GM11168 (cell line): ENCODE measurements around the gene ERCC5.

Experiments
- in situ Hi-C: fragments of 300-500 bp; cut with MboI; formaldehyde crosslinking; loops from one replicate; pipeline ENCODE4 v1.12.0; 2022; ENCODE audit warnings: low sequenced_read_pairs; ENCODE audit not compliant: unreplicated experiment

The ERCC5 gene

GRCh38 chr13:102838982-102839381, 6.8 kb upstream of the ERCC5 start:
- in situ Hi-C loops: no loop called here

- in situ Hi-C loops: no loop called here
These were observed 6.4 kb upstream of the ERCC5 start for GRCh38 chr13:102839462-102839861.

GRCh38 chr13:102845289-102845629, 573 bp upstream of the ERCC5 start:
- in situ Hi-C loops: no loop called here

GRCh38 chr13:102846261-102847015, 606 bp downstream of the ERCC5 start:
- in situ Hi-C loops: no loop called here

- in situ Hi-C loops: no loop called here
These were observed 1.7 kb downstream of the ERCC5 start for GRCh38 chr13:102847272-102848234.

GRCh38 chr13:102848956-102849355, 3.1 kb downstream of the ERCC5 start:
- in situ Hi-C loops: no loop called here

GRCh38 chr13:102852556-102852955, 6.7 kb downstream of the ERCC5 start:
- in situ Hi-C loops: loop anchor here (10.0 kb wide), 1 partner anchor 258 kb away; the partner anchor contains the start of gene TPP2

GRCh38 chr13:102854675-102855074, 8.8 kb downstream of the ERCC5 start:
- in situ Hi-C loops: loop anchor here (10.0 kb wide), 1 partner anchor 260 kb away; the partner anchor contains the start of gene TPP2

- in situ Hi-C loops: loop anchor here (10.0 kb wide), 1 partner anchor 262 kb away; the partner anchor contains the start of gene TPP2
These were observed 10.7 kb downstream of the ERCC5 start for GRCh38 chr13:102856557-102856956.

- in situ Hi-C loops: no loop called here
These were observed 16.9 kb downstream of the ERCC5 start for GRCh38 chr13:102862624-102863210.

GRCh38 chr13:102863590-102863989, 17.8 kb downstream of the ERCC5 start:
- in situ Hi-C loops: no loop called here

- in situ Hi-C loops: no loop called here
These were observed 22.6 kb downstream of the ERCC5 start for GRCh38 chr13:102868366-102868936.

- in situ Hi-C loops: no loop called here
These were observed 24.3 kb downstream of the ERCC5 start for GRCh38 chr13:102869948-102870676.

- in situ Hi-C loops: no loop called here
These were observed 25.0 kb downstream of the ERCC5 start for GRCh38 chr13:102870677-102871415.

- in situ Hi-C loops: no loop called here
These were observed 26.3 kb downstream of the ERCC5 start for GRCh38 chr13:102872131-102872530.

GRCh38 chr13:102872531-102872930, 26.7 kb downstream of the ERCC5 start:
- in situ Hi-C loops: no loop called here

GRCh38 chr13:102873653-102874052, 27.8 kb downstream of the ERCC5 start:
- in situ Hi-C loops: no loop called here

- in situ Hi-C loops: no loop called here
These were observed 29.4 kb downstream of the ERCC5 start for GRCh38 chr13:102875256-102875655.

- in situ Hi-C loops: no loop called here
These were observed 31.5 kb downstream of the ERCC5 start for GRCh38 chr13:102877303-102877702.
